ENCODE measurements around the gene DOK4.

The DOK4 gene

GRCh38 chr16:57476546-57477410 lies 9.5 kb downstream of the DOK4 start:
- no peak for DNase-seq (ENCODE audit: low spot score)

- no peak for DNase-seq (ENCODE audit: low spot score)
These were observed 10.5 kb downstream of the DOK4 start for GRCh38 chr16:57475711-57476339.

- no peak for DNase-seq (ENCODE audit: low spot score)
These were observed 11.3 kb downstream of the DOK4 start for GRCh38 chr16:57474671-57475661.

GRCh38 chr16:57473906-57474305 lies 12.4 kb downstream of the DOK4 start:
- no peak for DNase-seq (ENCODE audit: low spot score)

- DNase-seq (ENCODE audit: low spot score): no peak
These were observed 13.0 kb downstream of the DOK4 start for GRCh38 chr16:57473176-57473840.

DNA sequence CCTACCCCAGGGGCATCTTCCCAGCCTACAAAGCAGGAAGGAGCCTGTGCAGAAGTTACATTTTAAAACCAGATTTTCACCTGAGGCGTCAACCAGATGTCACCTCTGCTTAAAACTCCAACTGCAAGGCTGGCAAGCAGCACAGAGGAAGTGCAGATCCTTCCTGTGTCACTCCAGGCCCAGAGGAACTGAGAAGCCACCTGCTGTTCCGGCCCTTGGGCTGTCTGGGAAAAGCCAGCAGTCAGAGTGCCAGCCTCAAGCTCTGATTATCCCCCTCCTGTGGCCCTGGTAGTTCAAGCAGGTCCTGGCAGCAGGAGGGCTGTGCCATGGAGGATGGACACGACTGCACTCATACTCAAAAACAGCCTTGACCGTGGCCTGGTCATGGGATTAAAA lies 13.6 kb downstream of the DOK4 start:
- no peak for DNase-seq (ENCODE audit: low spot score)

DNA sequence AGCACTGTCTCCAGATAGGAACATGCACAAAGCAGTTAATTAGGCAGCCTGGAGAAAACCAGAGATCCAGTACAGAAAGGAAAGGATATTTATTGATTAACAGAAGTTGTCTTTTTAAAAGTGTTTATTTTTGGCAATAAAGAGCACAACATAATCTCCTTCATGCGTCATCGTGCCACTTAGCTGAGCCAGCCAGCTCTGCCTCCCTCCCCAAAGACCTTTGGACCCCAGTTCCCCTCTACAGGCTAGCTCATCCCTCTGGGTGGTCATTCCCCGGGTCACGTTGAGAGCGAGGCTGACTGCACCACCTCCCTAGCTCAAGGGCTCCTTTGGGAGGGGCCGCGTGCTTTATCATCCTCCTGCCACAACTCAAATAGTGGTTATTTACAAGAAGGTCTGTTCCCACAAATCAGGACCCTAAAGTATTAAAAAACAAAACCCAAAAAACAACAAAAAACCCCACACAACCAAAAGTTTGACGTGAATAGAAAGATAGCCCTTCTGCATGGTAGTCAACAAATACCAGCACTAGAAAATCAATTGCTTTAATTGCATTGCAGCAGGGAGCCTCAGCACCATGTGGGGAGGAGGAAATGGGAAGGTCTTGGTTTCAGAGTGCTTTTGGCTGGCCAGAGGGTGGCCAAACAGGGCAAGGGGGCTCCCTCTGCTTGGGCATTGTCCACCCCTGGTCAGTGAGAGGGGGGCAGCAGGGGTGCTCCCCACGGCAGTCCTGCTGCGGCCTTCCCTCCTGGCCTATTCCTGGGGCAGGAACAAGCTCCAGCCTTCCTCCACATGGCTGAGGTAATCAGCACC lies 14.2 kb downstream of the DOK4 start:
- DNase-seq (ENCODE audit: low spot score): no peak

DNA sequence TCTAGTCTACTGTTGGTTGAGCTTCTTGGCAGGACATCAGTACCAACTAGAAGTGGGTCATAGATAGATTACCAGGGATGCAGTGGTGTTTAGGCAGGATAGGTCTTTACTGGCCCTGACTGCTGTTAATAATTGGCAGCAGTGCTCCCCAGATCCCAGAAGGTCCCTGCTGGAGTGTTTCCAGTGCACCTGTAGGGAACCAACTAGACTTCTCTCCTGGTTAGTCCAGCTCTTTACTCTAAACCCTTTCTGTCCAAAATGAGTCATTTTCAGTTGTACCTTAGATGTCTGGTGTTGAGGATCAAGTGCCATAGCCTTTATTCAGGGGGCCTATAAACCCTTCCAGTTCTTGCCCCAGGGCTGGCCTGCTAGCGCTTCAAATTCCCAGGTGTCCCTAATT lies 15.1 kb downstream of the DOK4 start:
- DNase-seq (ENCODE audit: low spot score): no peak

DNA sequence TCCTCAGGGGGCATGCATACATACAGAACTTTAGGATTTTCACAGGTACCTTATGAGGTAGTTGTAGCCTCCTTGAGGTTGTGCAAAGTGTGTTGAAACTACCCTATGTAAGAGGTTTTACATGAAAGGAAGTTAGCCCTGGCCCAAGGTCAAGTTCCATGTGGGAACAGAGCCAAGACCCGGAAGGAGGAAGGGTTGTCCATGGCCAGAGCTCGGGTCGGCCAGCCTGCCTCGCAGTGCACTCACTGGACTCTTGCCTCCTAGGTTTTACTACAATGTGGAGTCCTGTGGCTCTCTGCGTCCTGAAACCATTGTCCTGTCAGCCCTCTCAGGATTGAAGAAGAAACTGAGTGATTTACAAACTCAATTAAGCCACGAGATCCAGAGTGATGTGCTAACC lies 15.6 kb downstream of the DOK4 start:
- no peak for DNase-seq (ENCODE audit: low spot score)

- DNase-seq (ENCODE audit: low spot score): no peak
These were observed 16.3 kb downstream of the DOK4 start for GRCh38 chr16:57469917-57470470.

- DNase-seq (ENCODE audit: low spot score): no peak
These were observed 17.2 kb downstream of the DOK4 start for GRCh38 chr16:57469046-57469445.

DNA sequence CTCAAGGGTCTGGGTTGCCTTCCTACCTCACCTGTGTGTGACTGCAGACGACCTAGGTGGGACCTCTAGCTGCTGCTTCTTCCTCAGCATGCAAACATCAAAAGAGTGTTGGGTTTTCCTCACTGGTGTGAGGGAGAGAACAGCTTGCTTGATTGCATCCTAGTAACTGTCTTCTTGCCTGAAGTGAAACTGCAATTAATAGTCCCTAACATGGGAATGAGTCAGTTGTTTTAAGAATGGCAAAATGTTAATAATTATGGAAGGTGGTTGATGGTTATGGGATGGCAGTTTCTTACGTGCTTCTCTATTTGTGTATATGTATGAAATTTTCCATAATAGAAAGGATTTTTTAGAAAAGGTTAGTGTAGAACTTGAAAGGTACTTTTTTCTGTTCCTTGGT lies 17.9 kb downstream of the DOK4 start:
- DNase-seq (ENCODE audit: low spot score): no peak

- DNase-seq (ENCODE audit: low spot score): no peak
These were observed 21.8 kb downstream of the DOK4 start for GRCh38 chr16:57464523-57464922.

DNA sequence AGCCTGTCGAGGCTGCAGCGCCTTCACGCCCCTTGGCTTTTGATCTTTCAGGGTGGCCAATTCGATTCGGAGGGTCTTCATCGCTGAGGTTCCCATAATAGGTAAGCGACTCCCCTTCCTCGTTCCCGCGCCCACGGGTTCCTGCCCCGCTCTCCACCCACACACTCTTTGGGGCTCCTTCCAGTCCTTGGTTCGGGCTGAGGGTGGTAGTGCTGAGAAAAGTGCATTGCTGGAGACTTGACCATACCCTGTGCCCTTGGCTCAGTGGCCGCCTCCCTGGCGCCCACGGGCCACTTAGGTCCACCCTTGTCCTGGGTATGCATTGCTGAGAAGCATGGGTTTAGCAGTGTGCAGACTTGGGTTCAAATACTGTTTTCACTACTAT lies 23.3 kb downstream of the DOK4 start:
- DNase-seq (ENCODE audit: low spot score): no peak

- DNase-seq (ENCODE audit: low spot score): peak; percentile 90
These were observed 23.9 kb downstream of the DOK4 start, which contains the start of gene POLR2C for GRCh38 chr16:57462209-57462977. TSS of gene POLR2C (plus strand) at chr16:57462679. CDS start at chr16:57462725, 46 bp downstream.

DNA sequence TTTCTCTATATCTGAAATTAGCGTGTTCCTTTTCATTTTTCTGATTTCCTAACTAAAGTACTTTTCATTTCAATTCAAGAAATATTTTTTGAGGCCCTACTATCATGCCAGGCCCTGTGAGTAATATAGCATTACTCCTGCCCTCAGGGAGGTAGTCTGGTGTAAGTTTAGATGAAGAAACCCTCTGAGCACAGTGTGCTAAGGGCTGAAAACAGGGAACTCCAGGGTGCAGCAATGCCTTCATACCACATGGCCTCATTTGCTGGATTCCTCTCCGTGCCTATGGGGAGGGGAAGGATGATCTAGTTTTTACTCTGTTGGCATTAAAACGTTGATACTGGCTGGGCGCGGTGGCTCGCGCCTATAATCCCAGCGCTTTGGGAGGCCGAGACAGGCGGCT lies 34.3 kb downstream of the DOK4 start:
- DNase-seq (ENCODE audit: low spot score): no peak

GRCh38 chr16:57447186-57447962 lies 38.9 kb downstream of the DOK4 start, which contains the start of the genes CIAPIN1 and COQ9:
TSS of gene CIAPIN1 (minus strand) at chr16:57447385. CDS start at chr16:57440928, 6,457 bp downstream.
TSS of gene COQ9 (plus strand) at chr16:57447479. CDS start at chr16:57447506, 27 bp downstream.
- DNase-seq (ENCODE audit: low spot score): peak; percentile 92

DNA sequence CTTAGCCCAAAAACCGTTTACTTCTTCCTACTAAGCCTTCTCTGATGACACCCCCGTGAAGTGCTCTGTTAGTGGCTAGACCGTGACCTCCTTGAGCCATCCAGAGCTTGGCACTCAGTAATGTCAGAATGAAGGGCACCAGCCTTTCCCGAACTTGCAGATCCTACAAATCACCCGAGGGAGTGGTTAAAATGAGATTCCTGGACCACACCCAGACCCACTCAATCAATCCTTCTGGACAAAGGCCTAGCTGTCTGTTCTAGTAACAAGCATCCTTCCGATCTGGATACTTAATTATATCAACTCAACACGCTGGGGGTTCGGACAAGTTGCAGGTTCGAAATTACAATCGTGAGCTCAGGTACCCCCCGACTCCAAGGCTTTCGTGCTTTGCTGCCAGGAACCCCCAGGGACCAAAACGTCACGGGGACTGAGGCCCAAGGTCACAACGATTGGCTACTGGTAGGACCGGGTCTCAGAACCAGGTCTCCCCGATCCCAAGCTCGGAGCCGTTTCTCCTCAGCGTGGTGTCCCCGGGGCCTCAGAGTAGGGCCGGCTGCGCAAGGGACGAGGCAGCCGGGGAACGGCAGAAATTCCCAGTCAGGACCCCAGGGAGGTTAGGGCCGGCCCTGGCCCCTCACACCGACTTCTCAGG lies 39.6 kb downstream of the DOK4 start:
- DNase-seq (ENCODE audit: low spot score): peak; percentile 20
